ENCODE results near the gene PCDHGA1.
"Not testable (repeated sequence)": the region's sequence is repeated elsewhere in the genome, so short reads cannot be mapped to it uniquely, and the experiment has no call there.

The PCDHGA1 gene

DNA sequence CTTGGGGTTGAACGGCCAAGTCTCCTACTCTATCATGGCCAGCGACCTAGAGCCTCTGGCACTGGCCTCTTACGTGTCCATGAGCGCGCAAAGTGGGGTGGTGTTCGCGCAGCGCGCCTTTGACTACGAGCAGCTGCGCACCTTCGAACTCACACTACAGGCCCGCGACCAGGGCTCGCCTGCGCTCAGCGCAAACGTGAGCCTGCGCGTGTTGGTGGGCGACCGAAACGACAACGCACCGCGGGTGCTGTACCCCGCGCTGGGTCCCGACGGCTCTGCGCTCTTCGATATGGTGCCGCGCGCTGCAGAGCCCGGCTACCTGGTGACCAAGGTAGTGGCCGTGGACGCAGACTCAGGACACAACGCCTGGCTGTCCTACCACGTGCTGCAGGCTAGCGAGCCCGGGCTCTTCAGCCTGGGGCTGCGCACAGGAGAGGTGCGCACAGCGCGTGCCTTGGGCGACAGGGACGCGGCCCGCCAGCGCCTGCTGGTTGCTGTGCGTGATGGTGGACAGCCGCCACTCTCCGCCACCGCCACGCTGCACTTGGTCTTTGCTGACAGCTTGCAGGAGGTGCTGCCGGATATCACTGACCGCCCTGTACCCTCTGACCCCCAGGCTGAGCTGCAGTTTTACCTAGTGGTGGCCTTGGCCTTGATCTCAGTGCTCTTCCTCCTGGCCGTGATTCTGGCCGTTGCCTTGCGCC lies 69.4 kb downstream of the PCDHGA1 start:
- Histone ChIP-seq H3K23ac (ENCODE audit: low read length) (no peak overlapping the region), H4K5ac (ENCODE audit: low read length) (no peak overlapping the region), H3K56ac (ENCODE audit: low read length) (no peak overlapping the region), H3K79me2 (ENCODE audit: control insufficient read depth, insufficient read depth, low read length) (no peaks in the 10 kb centered on the region), H3K36me3 (ENCODE audit: control insufficient read depth, insufficient read depth, low read length) (no peaks in the 10 kb centered on the region), H3K4me3 (ENCODE audit: low read length) (no peak overlapping the region), H3K27ac (ENCODE audit: low read depth, low read length) (no peak overlapping the region), H2AK5ac (ENCODE audit: low read length) (no peak overlapping the region), H3K79me1 (ENCODE audit: low read length) (no peaks in the 10 kb centered on the region), H2BK5ac (ENCODE audit: low read length) (no peak overlapping the region), H3K27me3 (ENCODE audit: insufficient read depth, low read length, poor library complexity) (no peaks in the 10 kb centered on the region), H4K8ac (ENCODE audit: low read depth, low read length) (no peak overlapping the region), H2BK15ac (replicated peaks; ENCODE audit: low read depth) (no peak overlapping the region), H2BK120ac (ENCODE audit: low read depth, low read length) (no peak overlapping the region), H3K18ac (ENCODE audit: low read length) (no peak overlapping the region), H3K4me1 (ENCODE audit: control insufficient read depth, low read depth, low read length) (no peaks in the 10 kb centered on the region), H3K4me2 (ENCODE audit: low read length) (no peak overlapping the region), H3K4ac (ENCODE audit: low read depth, low read length) (no peak overlapping the region), H3K9ac (ENCODE audit: low read length) (no peak overlapping the region)
- no peak for DNase-seq
- WGBS (ENCODE audit: extremely low coverage, insufficient coverage, low lambda C conversion rate) = no CpG with 5 or more reads among the region's 61 CpGs

DNA sequence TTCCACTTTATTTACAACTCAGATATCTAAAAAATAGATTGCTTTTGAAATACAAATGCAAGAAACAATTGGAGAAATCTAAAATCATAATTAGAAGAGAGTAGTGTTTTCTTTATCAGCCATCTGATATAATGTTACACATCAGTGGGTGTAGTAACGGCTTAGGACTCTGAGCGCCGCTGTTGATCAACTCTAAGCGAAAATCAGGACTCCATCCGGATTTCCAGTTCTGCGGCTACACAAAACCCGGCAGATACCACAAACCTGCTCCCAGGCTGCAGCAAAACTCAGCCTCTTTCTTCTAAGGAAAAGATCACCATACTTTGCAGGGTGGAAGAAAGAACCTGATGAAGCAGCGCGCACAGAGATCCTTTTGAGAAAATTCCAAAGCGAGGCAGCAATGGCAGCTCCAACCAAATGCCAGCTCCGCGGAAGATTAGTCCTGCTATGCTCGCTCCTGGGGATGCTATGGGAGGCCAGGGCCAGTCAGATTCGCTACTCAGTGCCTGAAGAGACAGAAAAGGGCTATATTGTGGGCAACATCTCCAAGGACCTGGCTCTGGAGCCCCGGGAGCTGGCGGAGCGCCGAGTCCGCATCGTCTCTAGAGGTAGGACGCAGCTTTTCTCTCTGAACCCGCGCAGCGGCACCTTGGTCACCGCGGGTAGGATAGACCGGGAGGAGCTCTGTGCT lies 72.4 kb downstream of the PCDHGA1 start, which contains the start of gene PCDHGA9:
Gene PCDHGA9, plus strand, starts transcription at position 226 of the 691 bp plus-strand sequence. Its CDS starts 175 bp downstream, at position 401.
- WGBS (ENCODE audit: extremely low coverage, insufficient coverage, low lambda C conversion rate) = no CpG with 5 or more reads among the region's 27 CpGs

DNA sequence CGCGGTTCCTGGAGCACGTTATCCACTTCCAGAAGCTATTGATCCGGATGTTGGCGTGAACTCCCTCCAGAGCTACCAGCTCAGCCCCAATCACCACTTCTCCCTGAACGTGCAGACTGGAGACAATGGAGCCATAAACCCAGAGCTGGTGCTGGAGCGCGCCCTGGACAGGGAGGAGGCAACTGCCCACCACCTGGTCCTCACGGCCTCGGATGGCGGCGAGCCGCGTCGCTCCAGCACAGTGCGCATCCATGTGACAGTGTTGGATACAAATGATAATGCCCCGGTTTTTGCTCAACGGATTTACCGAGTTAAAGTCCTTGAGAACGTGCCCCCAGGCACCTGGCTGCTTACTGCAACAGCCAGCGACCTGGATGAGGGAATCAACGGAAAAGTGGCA lies 73.1 kb downstream of the PCDHGA1 start:
- Histone ChIP-seq H3K18ac (ENCODE audit: low read length) (no peak overlapping the region), H3K79me1 (ENCODE audit: low read length) (no peaks in the 10 kb centered on the region), H2BK5ac (ENCODE audit: low read length) (no peak overlapping the region), H3K4ac (ENCODE audit: low read depth, low read length) (no peak overlapping the region), H3K9ac (ENCODE audit: low read length) (no peak overlapping the region), H3K23ac (ENCODE audit: low read length) (no peak overlapping the region), H3K4me3 (ENCODE audit: low read length) (no peak overlapping the region), H3K27ac (ENCODE audit: low read depth, low read length) (no peak overlapping the region), H2BK15ac (replicated peaks; ENCODE audit: low read depth) (no peak overlapping the region), H3K79me2 (ENCODE audit: control insufficient read depth, insufficient read depth, low read length) (no peaks in the 10 kb centered on the region), H3K56ac (ENCODE audit: low read length) (no peak overlapping the region), H4K8ac (ENCODE audit: low read depth, low read length) (no peak overlapping the region), H3K4me1 (ENCODE audit: control insufficient read depth, low read depth, low read length) (no peaks in the 10 kb centered on the region), H3K4me2 (ENCODE audit: low read length) (no peak overlapping the region), H2BK120ac (ENCODE audit: low read depth, low read length) (no peak overlapping the region), H4K5ac (ENCODE audit: low read length) (no peak overlapping the region), H3K27me3 (ENCODE audit: insufficient read depth, low read length, poor library complexity) (no peaks in the 10 kb centered on the region), H3K36me3 (ENCODE audit: control insufficient read depth, insufficient read depth, low read length) (no peaks in the 10 kb centered on the region), H2AK5ac (ENCODE audit: low read length) (no peak overlapping the region)
- DNase-seq = no peak
- WGBS (ENCODE audit: extremely low coverage, insufficient coverage, low lambda C conversion rate) = no CpG with 5 or more reads among the region's 22 CpGs

More for the DNA sequence above, 72.4 kb downstream of the PCDHGA1 start, which contains the start of gene PCDHGA9:
- Histone ChIP-seq H2BK120ac (ENCODE audit: low read depth, low read length) (no peak within 1 kb of the TSS), H2AK5ac (ENCODE audit: low read length) (no peak within 1 kb of the TSS), H3K23ac (ENCODE audit: low read length) (no peak within 1 kb of the TSS), H3K27ac (ENCODE audit: low read depth, low read length) (no peak within 1 kb of the TSS), H3K4me1 (ENCODE audit: control insufficient read depth, low read depth, low read length) (no peaks in the 10 kb centered on the region), H3K79me2 (ENCODE audit: control insufficient read depth, insufficient read depth, low read length) (no peaks in the 10 kb centered on the region), H3K79me1 (ENCODE audit: low read length) (no peaks in the 10 kb centered on the region), H3K27me3 (ENCODE audit: insufficient read depth, low read length, poor library complexity) (no peaks in the 10 kb centered on the region), H4K5ac (ENCODE audit: low read length) (no peak within 1 kb of the TSS), H2BK5ac (ENCODE audit: low read length) (no peak within 1 kb of the TSS), H3K18ac (ENCODE audit: low read length) (no peak within 1 kb of the TSS), H3K4ac (ENCODE audit: low read depth, low read length) (no peak within 1 kb of the TSS), H3K9ac (ENCODE audit: low read length) (no peak within 1 kb of the TSS), H3K4me2 (ENCODE audit: low read length) (no peak within 1 kb of the TSS), H3K4me3 (ENCODE audit: low read length) (no peak within 1 kb of the TSS), H2BK15ac (replicated peaks; ENCODE audit: low read depth) (no peak within 1 kb of the TSS), H3K36me3 (ENCODE audit: control insufficient read depth, insufficient read depth, low read length) (no peaks in the 10 kb centered on the region), H4K8ac (ENCODE audit: low read depth, low read length) (no peak within 1 kb of the TSS), H3K56ac (ENCODE audit: low read length) (no peak within 1 kb of the TSS)
- DNase-seq = no peak

DNA sequence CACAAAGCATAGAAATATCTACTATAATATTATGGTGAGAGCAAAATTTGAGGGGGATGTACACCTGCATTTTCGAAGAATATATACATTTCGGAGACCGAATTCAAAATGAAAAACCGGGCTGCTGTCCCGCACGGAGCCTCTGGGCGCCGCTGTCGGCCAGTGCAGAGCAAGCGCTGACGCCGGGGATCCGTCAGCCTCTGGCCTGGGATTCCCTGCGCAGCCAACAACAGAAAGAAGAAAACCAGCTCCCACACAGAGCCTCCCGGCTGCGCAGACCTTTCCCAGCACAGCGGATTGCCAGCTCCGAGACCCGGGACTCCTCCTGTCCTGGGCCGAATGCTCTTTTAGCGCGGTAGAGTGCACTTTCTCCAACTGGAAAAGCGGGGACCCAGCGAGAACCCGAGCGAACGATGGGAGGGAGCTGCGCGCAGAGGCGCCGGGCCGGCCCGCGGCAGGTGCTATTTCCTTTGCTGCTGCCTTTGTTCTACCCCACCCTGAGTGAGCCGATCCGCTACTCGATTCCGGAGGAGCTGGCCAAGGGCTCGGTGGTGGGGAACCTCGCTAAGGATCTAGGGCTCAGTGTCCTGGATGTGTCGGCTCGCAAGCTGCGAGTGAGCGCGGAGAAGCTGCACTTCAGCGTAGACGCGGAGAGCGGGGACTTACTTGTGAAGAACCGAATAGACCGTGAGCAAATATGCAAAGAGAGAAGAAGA lies 77.6 kb downstream of the PCDHGA1 start, which contains the start of gene PCDHGB6:
Gene PCDHGB6, plus strand, starts transcription at position 232 of the 716 bp plus-strand sequence. Its CDS starts 182 bp downstream, at position 414.
- H2BK120ac ChIP-seq (ENCODE audit: low read depth, low read length); H2BK5ac ChIP-seq (ENCODE audit: low read length); H3K79me1 ChIP-seq (ENCODE audit: low read length); H3K4me1 ChIP-seq (ENCODE audit: control insufficient read depth, low read depth, low read length); H3K79me2 ChIP-seq (ENCODE audit: control insufficient read depth, insufficient read depth, low read length); H3K27me3 ChIP-seq (ENCODE audit: insufficient read depth, low read length, poor library complexity); H3K23ac ChIP-seq (ENCODE audit: low read length); H3K36me3 ChIP-seq (ENCODE audit: control insufficient read depth, insufficient read depth, low read length); H4K5ac ChIP-seq (ENCODE audit: low read length); H4K8ac ChIP-seq (ENCODE audit: low read depth, low read length); H2BK15ac ChIP-seq (replicated peaks; ENCODE audit: low read depth); H3K18ac ChIP-seq (ENCODE audit: low read length); H3K27ac ChIP-seq (ENCODE audit: low read depth, low read length); H2AK5ac ChIP-seq (ENCODE audit: low read length); H3K4ac ChIP-seq (ENCODE audit: low read depth, low read length): not testable (repeated sequence)
- DNase-seq = peak; percentile 84
- Histone ChIP-seq H3K4me3 (ENCODE audit: low read length) (peak within 1 kb of the TSS; percentile 53), H3K56ac (ENCODE audit: low read length) (peak within 1 kb of the TSS; percentile 80), H3K9ac (ENCODE audit: low read length) (peak within 1 kb of the TSS; percentile 67), H3K4me2 (ENCODE audit: low read length) (peak within 1 kb of the TSS; percentile 75)
- no CpG with 5 or more reads among the region's 51 CpGs for WGBS (ENCODE audit: extremely low coverage, insufficient coverage, low lambda C conversion rate)

DNA sequence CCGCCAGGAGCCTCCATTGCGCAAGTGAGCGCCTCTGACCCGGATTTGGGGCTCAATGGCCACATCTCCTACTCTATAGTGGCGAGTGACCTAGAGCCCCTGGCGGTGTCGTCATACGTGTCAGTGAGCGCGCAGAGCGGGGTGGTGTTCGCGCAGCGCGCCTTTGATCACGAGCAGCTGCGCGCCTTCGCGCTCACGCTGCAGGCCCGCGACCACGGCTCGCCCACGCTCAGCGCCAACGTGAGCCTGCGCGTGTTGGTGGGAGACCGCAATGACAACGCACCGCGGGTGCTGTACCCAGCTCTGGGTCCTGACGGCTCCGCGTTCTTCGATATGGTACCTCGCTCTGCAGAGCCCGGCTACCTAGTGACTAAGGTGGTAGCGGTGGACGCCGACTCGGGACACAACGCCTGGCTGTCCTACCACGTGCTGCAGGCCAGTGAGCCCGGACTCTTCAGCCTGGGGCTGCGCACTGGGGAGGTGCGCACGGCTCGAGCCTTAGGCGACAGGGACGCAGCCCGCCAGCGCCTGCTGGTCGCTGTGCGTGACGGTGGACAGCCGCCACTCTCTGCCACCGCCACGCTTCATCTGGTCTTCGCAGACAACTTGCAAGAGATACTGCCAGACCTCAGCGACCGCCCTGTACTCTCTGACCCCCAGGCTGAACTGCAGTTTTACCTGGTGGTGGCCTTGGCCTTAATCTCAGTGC lies 79.4 kb downstream of the PCDHGA1 start:
- Histone ChIP-seq H3K4me2 (ENCODE audit: low read length) (no peak overlapping the region), H3K18ac (ENCODE audit: low read length) (no peak overlapping the region), H4K8ac (ENCODE audit: low read depth, low read length) (no peak overlapping the region), H3K79me2 (ENCODE audit: control insufficient read depth, insufficient read depth, low read length) (no peaks in the 10 kb centered on the region), H2AK5ac (ENCODE audit: low read length) (no peak overlapping the region), H4K5ac (ENCODE audit: low read length) (no peak overlapping the region), H3K9ac (ENCODE audit: low read length) (no peak overlapping the region), H3K27me3 (ENCODE audit: insufficient read depth, low read length, poor library complexity) (no peaks in the 10 kb centered on the region), H3K27ac (ENCODE audit: low read depth, low read length) (no peak overlapping the region), H3K56ac (ENCODE audit: low read length) (no peak overlapping the region), H3K4ac (ENCODE audit: low read depth, low read length) (no peak overlapping the region), H3K23ac (ENCODE audit: low read length) (no peak overlapping the region), H3K4me1 (ENCODE audit: control insufficient read depth, low read depth, low read length) (no peaks in the 10 kb centered on the region), H3K79me1 (ENCODE audit: low read length) (no peaks in the 10 kb centered on the region), H2BK120ac (ENCODE audit: low read depth, low read length) (no peak overlapping the region), H3K4me3 (ENCODE audit: low read length) (no peak overlapping the region), H2BK5ac (ENCODE audit: low read length) (no peak overlapping the region), H2BK15ac (replicated peaks; ENCODE audit: low read depth) (no peak overlapping the region), H3K36me3 (ENCODE audit: control insufficient read depth, insufficient read depth, low read length) (no peaks in the 10 kb centered on the region)
- DNase-seq = no peak
- no CpG with 5 or more reads among the region's 64 CpGs for WGBS (ENCODE audit: extremely low coverage, insufficient coverage, low lambda C conversion rate)
